GM23338 (cell line): ENCODE data around the gene FAM131A. TPM values are rescaled to one million over a fixed set of nuclear protein-coding genes. Genes with fewer than 3 reads are reported as not detected.

Experiments used
- ATAC-seq: fragments of 200-7000 bp; cut with Tn5 transposase; 3 replicates; pipeline ENCODE4 v1.9.1; 2020
- DNase-seq: peaks from one replicate; pipeline ENCODE4 v3.0.0-alpha.2; 2015; ENCODE audit warnings: low spot score
- H2AFZ ChIP-seq: fragments of 200-600 bp; sonication (generic); 2 replicates; pipeline ENCODE4 v1.8.0; 2016; ENCODE audit warnings: antibody characterized with exemption, mild to moderate bottlenecking, moderate library complexity
- H3F3A ChIP-seq: fragments of 200-600 bp; sonication (generic); replicated peaks from 2 replicates; pipeline ENCODE4 v1.8.0; 2017; ENCODE audit warnings: antibody characterized with exemption, mixed run types, low read depth
- H3K27ac ChIP-seq: fragments of 200-600 bp; sonication (generic); 2 replicates; pipeline ENCODE4 v1.6.1; 2016; ENCODE audit warnings: low read depth
- H3K27me3 ChIP-seq: fragments of 200-600 bp; sonication (generic); 2 replicates; pipeline ENCODE4 v1.8.0; 2016; ENCODE audit warnings: mild to moderate bottlenecking, mixed run types, moderate library complexity; ENCODE audit not compliant: insufficient read depth
- H3K36me3 ChIP-seq: fragments of 200-600 bp; sonication (generic); 2 replicates; pipeline ENCODE4 v1.8.0; 2016; ENCODE audit warnings: mild to moderate bottlenecking; ENCODE audit not compliant: insufficient read depth
- H3K4me1 ChIP-seq: fragments of 200-600 bp; sonication (generic); 2 replicates; pipeline ENCODE4 v1.8.0; 2016; ENCODE audit warnings: mild to moderate bottlenecking, moderate library complexity; ENCODE audit not compliant: insufficient read depth
- H3K4me2 ChIP-seq: fragments of 200-600 bp; sonication (generic); 2 replicates; pipeline ENCODE4 v1.7.1; 2017; ENCODE audit warnings: mixed run types
- H3K4me3 ChIP-seq: fragments of 200-600 bp; sonication (generic); 2 replicates; pipeline ENCODE4 v1.6.1; 2016; ENCODE audit warnings: mixed run types
- H3K79me2 ChIP-seq: fragments of 200-600 bp; sonication (generic); replicated peaks from 2 replicates; pipeline ENCODE4 v1.8.0; 2017; ENCODE audit warnings: mild to moderate bottlenecking; ENCODE audit not compliant: insufficient read depth
- H3K9me2 ChIP-seq: fragments of 200-600 bp; sonication (generic); 2 replicates; pipeline ENCODE4 v1.8.0; 2017; ENCODE audit not compliant: insufficient read depth
- H4K20me1 ChIP-seq: fragments of 200-600 bp; sonication (generic); replicated peaks from 2 replicates; pipeline ENCODE4 v1.8.0; 2017; ENCODE audit warnings: mild to moderate bottlenecking; ENCODE audit not compliant: insufficient read depth
- H3K27ac Mint-ChIP-seq: 2 replicates; pipeline ENCODE4 v1.8.0; 2020; ENCODE audit warnings: inconsistent platforms, mild to moderate bottlenecking, moderate library complexity, mixed read lengths
- H3K27me3 Mint-ChIP-seq: 3 replicates; pipeline ENCODE4 v1.8.0; 2022; ENCODE audit warnings: low read depth, mild to moderate bottlenecking, moderate library complexity, mixed read lengths, inconsistent platforms; ENCODE audit not compliant: insufficient read depth, poor library complexity
- H3K36me3 Mint-ChIP-seq: 3 replicates; pipeline ENCODE4 v1.8.0; 2021; ENCODE audit warnings: low read depth, mild to moderate bottlenecking, inconsistent platforms, moderate library complexity, mixed read lengths
- H3K4me1 Mint-ChIP-seq: 3 replicates; pipeline ENCODE4 v1.8.0; 2020; ENCODE audit warnings: mild to moderate bottlenecking, inconsistent platforms, mixed read lengths
- H3K4me3 Mint-ChIP-seq: 3 replicates; pipeline ENCODE4 v1.8.0; 2021; ENCODE audit warnings: moderate library complexity, mild to moderate bottlenecking, inconsistent platforms, mixed read lengths
- H3K9me3 Mint-ChIP-seq: 3 replicates; pipeline ENCODE4 v1.8.0; 2020; ENCODE audit warnings: moderate library complexity, mild to moderate bottlenecking, inconsistent platforms, mixed read lengths
- CREB1 ChIP-seq: fragments of 250-450 bp; sonication (Bioruptor Pico); IDR thresholded peaks from 2 replicates; pipeline ENCODE4 v1.5.0; 2020; ENCODE audit warnings: low read depth, mild to moderate bottlenecking, moderate library complexity
- EZH2 ChIP-seq: fragments of 200-600 bp; sonication (generic); IDR thresholded peaks from one replicate; pipeline ENCODE4 v1.8.0; 2017; ENCODE audit warnings: antibody characterized with exemption, mild to moderate bottlenecking, low read depth; ENCODE audit not compliant: unreplicated experiment
- EZH2phosphoT487 ChIP-seq: fragments of 200-600 bp; sonication (generic); IDR thresholded peaks from one replicate; pipeline ENCODE4 v1.8.1; 2018; ENCODE audit warnings: antibody characterized with exemption; ENCODE audit not compliant: unreplicated experiment
- JUNB ChIP-seq: IDR thresholded peaks from one replicate; pipeline ENCODE4 v1.6.1; 2016; ENCODE audit warnings: antibody characterized with exemption; ENCODE audit not compliant: unreplicated experiment
- NANOG ChIP-seq: IDR thresholded peaks from 2 replicates; pipeline ENCODE4 v1.6.1; 2016; ENCODE audit warnings: antibody characterized with exemption, borderline replicate concordance
- POLR2AphosphoS5 ChIP-seq: IDR thresholded peaks from 2 replicates; pipeline ENCODE4 v1.6.1; 2016; ENCODE audit warnings: antibody characterized with exemption, low read depth
- STAT1 ChIP-seq: IDR thresholded peaks from one replicate; pipeline ENCODE4 v1.6.1; 2016; ENCODE audit warnings: antibody characterized with exemption; ENCODE audit not compliant: unreplicated experiment
- ZNF114 ChIP-seq: fragments of 250-450 bp; sonication (Bioruptor Pico); IDR thresholded peaks from 2 replicates; pipeline ENCODE4 v1.5.0; 2020; ENCODE audit warnings: mild to moderate bottlenecking, moderate library complexity
- ZNF331 ChIP-seq: fragments of 250-450 bp; sonication (Bioruptor Pico); IDR thresholded peaks from 2 replicates; pipeline ENCODE4 v1.5.0; 2020; ENCODE audit warnings: low read depth, mild to moderate bottlenecking, moderate library complexity
- polyA plus RNA-seq: library from polyadenylated mRNA; unstranded; fragments of >200 nt; fragmentation: Nextera tagmentation; extraction: Ambion mirVana; gene quantifications from 2 replicates; pipeline ENCODE4 v1.2.1, GENCODE V29; 2016
- total RNA-seq: library from RNA; depleted of rRNA; stranded (reverse); fragments of >200 nt; shearing (Covaris generic); gene quantifications from 2 replicates; pipeline ENCODE4 v1.2.3, GENCODE V29; 2014
- TF ChIP-seq, protein P1 (sequence below), 2 experiments: fragments of 200-600 bp in 1 of 2; sonication (generic) in 1 of 2; conservative IDR thresholded peaks; 2 replicates each; pipeline versions ENCODE4 v1.5.1 to v1.6.1; 2016 to 2017; ENCODE audit warnings: antibody characterized with exemption in 2 of 2, low read depth in 2 of 2, mild to moderate bottlenecking in 2 of 2, moderate library complexity in 1 of 2
- TF ChIP-seq, protein P2 (sequence below): IDR thresholded peaks from 2 replicates; pipeline ENCODE4 v1.6.1; 2016; ENCODE audit warnings: antibody characterized with exemption
- TF ChIP-seq, protein P3 (sequence below): fragments of 250-450 bp; sonication (Bioruptor Pico); IDR thresholded peaks from 2 replicates; pipeline ENCODE4 v1.5.0; 2020; ENCODE audit warnings: mild to moderate bottlenecking, moderate library complexity

FAM131A gene
- total and polyA plus RNA-seq, 2 experiments from 2014 or later, result 6.7 to 31.8 TPM

- TF ChIP-seq NANOG, result no peak
- TF ChIP-seq, protein P1, sequence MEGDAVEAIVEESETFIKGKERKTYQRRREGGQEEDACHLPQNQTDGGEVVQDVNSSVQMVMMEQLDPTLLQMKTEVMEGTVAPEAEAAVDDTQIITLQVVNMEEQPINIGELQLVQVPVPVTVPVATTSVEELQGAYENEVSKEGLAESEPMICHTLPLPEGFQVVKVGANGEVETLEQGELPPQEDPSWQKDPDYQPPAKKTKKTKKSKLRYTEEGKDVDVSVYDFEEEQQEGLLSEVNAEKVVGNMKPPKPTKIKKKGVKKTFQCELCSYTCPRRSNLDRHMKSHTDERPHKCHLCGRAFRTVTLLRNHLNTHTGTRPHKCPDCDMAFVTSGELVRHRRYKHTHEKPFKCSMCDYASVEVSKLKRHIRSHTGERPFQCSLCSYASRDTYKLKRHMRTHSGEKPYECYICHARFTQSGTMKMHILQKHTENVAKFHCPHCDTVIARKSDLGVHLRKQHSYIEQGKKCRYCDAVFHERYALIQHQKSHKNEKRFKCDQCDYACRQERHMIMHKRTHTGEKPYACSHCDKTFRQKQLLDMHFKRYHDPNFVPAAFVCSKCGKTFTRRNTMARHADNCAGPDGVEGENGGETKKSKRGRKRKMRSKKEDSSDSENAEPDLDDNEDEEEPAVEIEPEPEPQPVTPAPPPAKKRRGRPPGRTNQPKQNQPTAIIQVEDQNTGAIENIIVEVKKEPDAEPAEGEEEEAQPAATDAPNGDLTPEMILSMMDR (conservative IDR thresholded peaks at IDR 0.05; ENCODE audit: low read depth in 2 of 2), result no peak
- TF ChIP-seq JUNB, result no peak
- no peak for TF ChIP-seq CREB1 (CRISPR knock-in tag)
- no peak for TF ChIP-seq EZH2phosphoT487
- TF ChIP-seq POLR2AphosphoS5, result no peak
- TF ChIP-seq ZNF114 (CRISPR knock-in tag), result no peak
- TF ChIP-seq, protein P2, sequence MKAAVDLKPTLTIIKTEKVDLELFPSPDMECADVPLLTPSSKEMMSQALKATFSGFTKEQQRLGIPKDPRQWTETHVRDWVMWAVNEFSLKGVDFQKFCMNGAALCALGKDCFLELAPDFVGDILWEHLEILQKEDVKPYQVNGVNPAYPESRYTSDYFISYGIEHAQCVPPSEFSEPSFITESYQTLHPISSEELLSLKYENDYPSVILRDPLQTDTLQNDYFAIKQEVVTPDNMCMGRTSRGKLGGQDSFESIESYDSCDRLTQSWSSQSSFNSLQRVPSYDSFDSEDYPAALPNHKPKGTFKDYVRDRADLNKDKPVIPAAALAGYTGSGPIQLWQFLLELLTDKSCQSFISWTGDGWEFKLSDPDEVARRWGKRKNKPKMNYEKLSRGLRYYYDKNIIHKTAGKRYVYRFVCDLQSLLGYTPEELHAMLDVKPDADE, result no peak
Observed at GRCh38 chr3:184316792-184317191, 20.6 kb upstream of the FAM131A start (continued).

DNA sequence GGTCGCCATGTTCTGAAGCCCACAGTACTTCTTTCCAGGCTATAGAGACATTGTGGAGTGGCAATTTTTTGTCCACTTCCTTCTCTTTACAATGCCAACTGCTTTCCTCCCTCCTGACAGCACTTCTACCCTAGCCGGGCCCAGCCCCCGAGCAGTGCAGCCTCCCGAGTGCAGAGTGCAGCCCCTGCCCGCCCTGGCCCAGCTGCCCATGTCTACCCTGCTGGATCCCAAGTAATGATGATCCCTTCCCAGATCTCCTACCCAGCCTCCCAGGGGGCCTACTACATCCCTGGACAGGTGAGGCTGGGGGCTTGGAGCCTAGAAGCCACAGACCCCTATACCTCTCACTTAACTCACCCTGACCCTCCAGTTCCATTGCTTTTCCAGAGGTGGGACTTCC lies 20.2 kb upstream of the FAM131A start:
- no peak overlapping the region; the same call in none of the 2 replicates for H3K4me2 ChIP-seq
- Mint-ChIP-seq H3K36me3 (peaks cover 63% of the 10 kb centered on the region), H3K9me3 (no peaks in the 10 kb centered on the region), H3K27me3 (peaks cover 22% of the 10 kb centered on the region), H3K4me1 (peaks cover 29% of the 10 kb centered on the region), H3K27ac (peak overlapping the region; percentile 83; the same call in 1 of the 2 replicates), H3K4me3 (peak overlapping the region; percentile 92)
- DNase-seq, result no peak
- no peaks in the 10 kb centered on the region for H3K9me2 ChIP-seq
- no peak for ATAC-seq
- peak overlapping the region; percentile 59; the same call in 1 of the 2 replicates for H3K27ac ChIP-seq
- H3K4me3 ChIP-seq, result no peak overlapping the region; the same call in 1 of the 2 replicates
- peaks cover 8% of the 10 kb centered on the region; the same call in 1 of the 2 replicates for H3F3A ChIP-seq
- no peaks in the 10 kb centered on the region for H3K27me3 ChIP-seq
- peaks cover 54% of the 10 kb centered on the region for H4K20me1 ChIP-seq
- TF ChIP-seq ZNF114 (CRISPR knock-in tag), result no peak
- no peak for TF ChIP-seq POLR2AphosphoS5
- no peak for TF ChIP-seq JUNB
- TF ChIP-seq EZH2, result no peak
- TF ChIP-seq ZNF331, result no peak
- no peak for TF ChIP-seq STAT1
- H3K36me3 ChIP-seq, result peaks cover 39% of the 10 kb centered on the region
- peaks cover 11% of the 10 kb centered on the region for H3K4me1 ChIP-seq
- no peak overlapping the region for H2AFZ ChIP-seq
- H3K79me2 ChIP-seq, result peaks cover 71% of the 10 kb centered on the region

DNA sequence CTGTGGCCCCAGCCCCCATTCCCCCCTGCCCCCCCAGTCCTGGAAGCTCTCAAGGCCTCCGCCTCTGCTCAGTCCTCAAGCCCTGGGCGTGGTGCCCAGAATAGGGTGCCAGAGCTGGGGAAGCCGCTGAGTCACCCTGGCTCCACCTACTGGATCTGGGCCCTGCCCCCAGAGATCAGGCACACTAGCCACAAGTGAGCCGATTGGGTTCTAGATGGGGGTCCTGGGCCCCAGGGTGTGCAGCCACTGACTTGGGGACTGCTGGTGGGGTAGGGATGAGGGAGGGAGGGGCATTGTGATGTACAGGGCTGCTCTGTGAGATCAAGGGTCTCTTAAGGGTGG lies 17.3 kb upstream of the FAM131A start:
- peak; percentile 17 for ATAC-seq
- no peaks in the 10 kb centered on the region for H3K27me3 ChIP-seq
- H3K4me1 Mint-ChIP-seq, result peaks cover 29% of the 10 kb centered on the region
- H3K4me2 ChIP-seq, result no peak overlapping the region
- peaks cover 30% of the 10 kb centered on the region for H3K27me3 Mint-ChIP-seq
- peak; percentile 20 for DNase-seq
- no peak overlapping the region for H2AFZ ChIP-seq
- no peak overlapping the region for H3K4me3 ChIP-seq
- H3K79me2 ChIP-seq, result peaks cover 82% of the 10 kb centered on the region
- H3F3A ChIP-seq, result peaks cover 3% of the 10 kb centered on the region; the same call in 1 of the 2 replicates
- H4K20me1 ChIP-seq, result peaks cover 77% of the 10 kb centered on the region
- no peaks in the 10 kb centered on the region for H3K9me3 Mint-ChIP-seq
- peaks cover 92% of the 10 kb centered on the region for H3K36me3 Mint-ChIP-seq
- H3K4me3 Mint-ChIP-seq, result no peak overlapping the region
- peaks cover 11% of the 10 kb centered on the region for H3K4me1 ChIP-seq
- no peak overlapping the region; the same call in 1 of the 2 replicates for H3K27ac Mint-ChIP-seq
- no peak overlapping the region for H3K27ac ChIP-seq
- no peaks in the 10 kb centered on the region for H3K9me2 ChIP-seq
- peaks cover 67% of the 10 kb centered on the region for H3K36me3 ChIP-seq
- TF ChIP-seq NANOG (no peak), EZH2phosphoT487 (no peak), CREB1 (CRISPR knock-in tag) (no peak), STAT1 (no peak)
- TF ChIP-seq, protein P3, sequence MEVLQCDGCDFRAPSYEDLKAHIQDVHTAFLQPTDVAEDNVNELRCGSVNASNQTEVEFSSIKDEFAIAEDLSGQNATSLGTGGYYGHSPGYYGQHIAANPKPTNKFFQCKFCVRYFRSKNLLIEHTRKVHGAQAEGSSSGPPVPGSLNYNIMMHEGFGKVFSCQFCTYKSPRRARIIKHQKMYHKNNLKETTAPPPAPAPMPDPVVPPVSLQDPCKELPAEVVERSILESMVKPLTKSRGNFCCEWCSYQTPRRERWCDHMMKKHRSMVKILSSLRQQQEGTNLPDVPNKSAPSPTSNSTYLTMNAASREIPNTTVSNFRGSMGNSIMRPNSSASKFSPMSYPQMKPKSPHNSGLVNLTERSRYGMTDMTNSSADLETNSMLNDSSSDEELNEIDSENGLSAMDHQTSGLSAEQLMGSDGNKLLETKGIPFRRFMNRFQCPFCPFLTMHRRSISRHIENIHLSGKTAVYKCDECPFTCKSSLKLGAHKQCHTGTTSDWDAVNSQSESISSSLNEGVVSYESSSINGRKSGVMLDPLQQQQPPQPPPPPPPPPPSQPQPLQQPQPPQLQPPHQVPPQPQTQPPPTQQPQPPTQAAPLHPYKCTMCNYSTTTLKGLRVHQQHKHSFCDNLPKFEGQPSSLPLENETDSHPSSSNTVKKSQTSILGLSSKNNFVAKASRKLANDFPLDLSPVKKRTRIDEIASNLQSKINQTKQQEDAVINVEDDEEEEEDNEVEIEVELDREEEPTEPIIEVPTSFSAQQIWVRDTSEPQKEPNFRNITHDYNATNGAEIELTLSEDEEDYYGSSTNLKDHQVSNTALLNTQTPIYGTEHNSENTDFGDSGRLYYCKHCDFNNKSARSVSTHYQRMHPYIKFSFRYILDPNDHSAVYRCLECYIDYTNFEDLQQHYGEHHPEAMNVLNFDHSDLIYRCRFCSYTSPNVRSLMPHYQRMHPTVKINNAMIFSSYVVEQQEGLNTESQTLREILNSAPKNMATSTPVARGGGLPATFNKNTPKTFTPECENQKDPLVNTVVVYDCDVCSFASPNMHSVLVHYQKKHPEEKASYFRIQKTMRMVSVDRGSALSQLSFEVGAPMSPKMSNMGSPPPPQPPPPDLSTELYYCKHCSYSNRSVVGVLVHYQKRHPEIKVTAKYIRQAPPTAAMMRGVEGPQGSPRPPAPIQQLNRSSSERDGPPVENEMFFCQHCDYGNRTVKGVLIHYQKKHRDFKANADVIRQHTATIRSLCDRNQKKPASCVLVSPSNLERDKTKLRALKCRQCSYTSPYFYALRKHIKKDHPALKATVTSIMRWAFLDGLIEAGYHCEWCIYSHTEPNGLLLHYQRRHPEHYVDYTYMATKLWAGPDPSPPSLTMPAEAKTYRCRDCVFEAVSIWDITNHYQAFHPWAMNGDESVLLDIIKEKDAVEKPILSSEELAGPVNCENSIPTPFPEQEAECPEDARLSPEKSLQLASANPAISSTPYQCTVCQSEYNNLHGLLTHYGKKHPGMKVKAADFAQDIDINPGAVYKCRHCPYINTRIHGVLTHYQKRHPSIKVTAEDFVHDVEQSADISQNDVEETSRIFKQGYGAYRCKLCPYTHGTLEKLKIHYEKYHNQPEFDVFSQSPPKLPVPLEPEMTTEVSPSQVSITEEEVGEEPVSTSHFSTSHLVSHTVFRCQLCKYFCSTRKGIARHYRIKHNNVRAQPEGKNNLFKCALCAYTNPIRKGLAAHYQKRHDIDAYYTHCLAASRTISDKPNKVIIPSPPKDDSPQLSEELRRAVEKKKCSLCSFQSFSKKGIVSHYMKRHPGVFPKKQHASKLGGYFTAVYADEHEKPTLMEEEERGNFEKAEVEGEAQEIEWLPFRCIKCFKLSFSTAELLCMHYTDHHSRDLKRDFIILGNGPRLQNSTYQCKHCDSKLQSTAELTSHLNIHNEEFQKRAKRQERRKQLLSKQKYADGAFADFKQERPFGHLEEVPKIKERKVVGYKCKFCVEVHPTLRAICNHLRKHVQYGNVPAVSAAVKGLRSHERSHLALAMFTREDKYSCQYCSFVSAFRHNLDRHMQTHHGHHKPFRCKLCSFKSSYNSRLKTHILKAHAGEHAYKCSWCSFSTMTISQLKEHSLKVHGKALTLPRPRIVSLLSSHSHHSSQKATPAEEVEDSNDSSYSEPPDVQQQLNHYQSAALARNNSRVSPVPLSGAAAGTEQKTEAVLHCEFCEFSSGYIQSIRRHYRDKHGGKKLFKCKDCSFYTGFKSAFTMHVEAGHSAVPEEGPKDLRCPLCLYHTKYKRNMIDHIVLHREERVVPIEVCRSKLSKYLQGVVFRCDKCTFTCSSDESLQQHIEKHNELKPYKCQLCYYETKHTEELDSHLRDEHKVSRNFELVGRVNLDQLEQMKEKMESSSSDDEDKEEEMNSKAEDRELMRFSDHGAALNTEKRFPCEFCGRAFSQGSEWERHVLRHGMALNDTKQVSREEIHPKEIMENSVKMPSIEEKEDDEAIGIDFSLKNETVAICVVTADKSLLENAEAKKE (CRISPR knock-in tag), result no peak
